Neural cell (in vitro differentiated cells): ENCODE measurements around the gene PRKCQ. TPM values are rescaled to one million over a fixed set of nuclear protein-coding genes. Genes with fewer than 3 reads are reported as not detected.

Experiments used
- H2AFZ ChIP-seq: fragments of 200-600, 300-800 bp; sonication (generic), shearing (Covaris generic); 2 replicates; pipeline ENCODE4 v1.6.0; 2014; ENCODE audit warnings: low read depth, mild to moderate bottlenecking, antibody characterized with exemption, low read length, moderate library complexity
- H3F3A ChIP-seq: fragments of 200-600 bp; shearing (Covaris generic); 2 replicates; pipeline ENCODE4 v1.6.1; 2016; ENCODE audit warnings: mild to moderate bottlenecking, moderate library complexity, mixed read lengths, antibody characterized with exemption, low read length; ENCODE audit not compliant: insufficient read depth, poor library complexity, severe bottlenecking
- H3K27ac ChIP-seq: fragments of 200-600, 300-800 bp; sonication (generic), shearing (Covaris generic); 2 replicates; pipeline ENCODE4 v1.5.1; 2014; ENCODE audit warnings: mild to moderate bottlenecking, low read length, moderate library complexity
- H3K27me3 ChIP-seq: fragments of 300-800, 200-600 bp; sonication (generic), shearing (Covaris generic); 2 replicates; pipeline ENCODE4 v1.6.0; 2014; ENCODE audit warnings: mild to moderate bottlenecking, low read depth, low read length, moderate library complexity; ENCODE audit not compliant: insufficient read depth
- H3K36me3 ChIP-seq: fragments of 300-800, 200-600 bp; sonication (generic), shearing (Covaris generic); 2 replicates; pipeline ENCODE4 v1.5.1; 2014; ENCODE audit warnings: mild to moderate bottlenecking, antibody characterized with exemption, low read length, moderate library complexity; ENCODE audit not compliant: insufficient read depth
- H3K4me2 ChIP-seq: fragments of 300-800, 200-600 bp; sonication (generic), shearing (Covaris generic); 2 replicates; pipeline ENCODE4 v1.6.0; 2014; ENCODE audit warnings: mild to moderate bottlenecking, low read length
- H3K4me3 ChIP-seq: fragments of 300-800, 200-600 bp; sonication (generic), shearing (Covaris generic); 2 replicates; pipeline ENCODE4 v1.5.1; 2014; ENCODE audit warnings: mild to moderate bottlenecking, low read length, moderate library complexity
- H3K79me2 ChIP-seq: fragments of 200-600 bp; shearing (Covaris generic); replicated peaks from 2 replicates; pipeline ENCODE4 v1.6.0; 2014; ENCODE audit warnings: mild to moderate bottlenecking, low read length, moderate library complexity; ENCODE audit not compliant: insufficient read depth
- H3K9ac ChIP-seq: fragments of 300-800, 200-600 bp; sonication (generic), shearing (Covaris generic); 2 replicates; pipeline ENCODE4 v1.6.1; 2016; ENCODE audit warnings: mild to moderate bottlenecking, low read length, mixed read lengths
- H3K9me2 ChIP-seq: fragments of 200-600 bp; shearing (Covaris generic); 2 replicates; pipeline ENCODE4 v1.6.1; 2016; ENCODE audit warnings: mild to moderate bottlenecking, low read length, mixed read lengths; ENCODE audit not compliant: insufficient read depth
- H3K9me3 ChIP-seq: fragments of 200-600, 300-800 bp; sonication (generic), shearing (Covaris generic); 2 replicates; pipeline ENCODE4 v1.6.1; 2016; ENCODE audit warnings: mild to moderate bottlenecking, mixed run types, low read length, moderate library complexity, mixed read lengths
- H4K20me1 ChIP-seq: fragments of 200-600 bp; shearing (Covaris generic); 2 replicates; pipeline ENCODE4 v1.6.1; 2016; ENCODE audit warnings: mild to moderate bottlenecking, mixed run types; ENCODE audit not compliant: insufficient read depth
- CTCF ChIP-seq: fragments of 450-650 bp; IDR thresholded peaks from 2 replicates; pipeline ENCODE4 v1.5.1; 2014; ENCODE audit warnings: antibody characterized with exemption, mild to moderate bottlenecking, moderate library complexity; ENCODE audit not compliant: poor library complexity, severe bottlenecking
- EP300 ChIP-seq: fragments of 450-650 bp; conservative IDR thresholded peaks from 2 replicates; pipeline ENCODE4 v1.6.1; 2014; ENCODE audit warnings: antibody characterized with exemption, mild to moderate bottlenecking, moderate library complexity; ENCODE audit not compliant: poor library complexity, severe bottlenecking
- EZH2 ChIP-seq: fragments of 200-600, 300-800 bp; shearing (Covaris generic), sonication (generic); IDR thresholded peaks from 2 replicates; pipeline ENCODE4 v1.6.1; 2014; ENCODE audit warnings: antibody characterized with exemption, low read length, borderline replicate concordance, mild to moderate bottlenecking; ENCODE audit not compliant: insufficient read depth, poor library complexity, severe bottlenecking
- MXI1 ChIP-seq: fragments of 450-650 bp; conservative IDR thresholded peaks from 2 replicates; pipeline ENCODE4 v1.6.1; 2014; ENCODE audit warnings: antibody characterized with exemption, mild to moderate bottlenecking; ENCODE audit not compliant: poor library complexity, severe bottlenecking
- POLR2AphosphoS5 ChIP-seq: IDR thresholded peaks from 2 replicates; pipeline ENCODE4 v1.6.1; 2012
- RAD21 ChIP-seq: fragments of 450-650 bp; conservative IDR thresholded peaks from 2 replicates; pipeline ENCODE4 v1.6.1; 2014; ENCODE audit warnings: antibody characterized with exemption, mild to moderate bottlenecking, moderate library complexity
- REST ChIP-seq: IDR thresholded peaks from 2 replicates; pipeline ENCODE4 v1.6.1; 2012; ENCODE audit warnings: borderline replicate concordance
- SMC3 ChIP-seq: fragments of 450-650 bp; conservative IDR thresholded peaks from 2 replicates; pipeline ENCODE4 v1.6.1; 2014; ENCODE audit warnings: antibody characterized with exemption, mild to moderate bottlenecking, moderate library complexity; ENCODE audit not compliant: poor library complexity
- TAF1 ChIP-seq: IDR thresholded peaks from 2 replicates; pipeline ENCODE4 v1.6.1; 2012; ENCODE audit warnings: low read depth
- polyA plus RNA-seq: library from polyadenylated mRNA; depleted of rRNA; stranded (reverse); fragments of >200 nt; gene quantifications from 2 replicates; pipeline ENCODE4 v1.2.3, GENCODE V29; 2014

Gene PRKCQ
- polyA plus RNA-seq, 1 donor from 2014 or later = 0.61 TPM

GRCh38 chr10:6410830-6411229, 169.2 kb downstream of the PRKCQ start:
- Histone ChIP-seq H3K27me3 (no peaks in the 10 kb centered on the region), H2AFZ (no peak overlapping the region), H3K36me3 (no peaks in the 10 kb centered on the region), H4K20me1 (no peaks in the 10 kb centered on the region), H3K4me2 (no peak overlapping the region), H3K27ac (no peak overlapping the region), H3K9ac (no peak overlapping the region), H3K4me3 (no peak overlapping the region), H3K9me2 (no peaks in the 10 kb centered on the region), H3F3A (no peaks in the 10 kb centered on the region), H3K9me3 (no peaks in the 10 kb centered on the region), H3K79me2 (no peaks in the 10 kb centered on the region)
- TF ChIP-seq MXI1 (no peak), EZH2 (no peak), CTCF (no peak), RAD21 (no peak), EP300 (no peak), POLR2AphosphoS5 (no peak), REST (no peak), TAF1 (no peak), SMC3 (no peak)

- H3K9me3 ChIP-seq = no peaks in the 10 kb centered on the region
- H3K27me3 ChIP-seq = no peaks in the 10 kb centered on the region
- H4K20me1 ChIP-seq = no peaks in the 10 kb centered on the region
- no peaks in the 10 kb centered on the region for H3K36me3 ChIP-seq
- H3K79me2 ChIP-seq = no peaks in the 10 kb centered on the region
- H3K9ac ChIP-seq = no peak overlapping the region
- no peak overlapping the region for H3K4me3 ChIP-seq
- no peak overlapping the region for H2AFZ ChIP-seq
- no peak overlapping the region for H3K27ac ChIP-seq
- TF ChIP-seq EP300 (no peak), SMC3 (no peak), MXI1 (no peak), RAD21 (no peak), TAF1 (no peak), POLR2AphosphoS5 (no peak), REST (no peak), EZH2 (no peak), CTCF (no peak)
- no peaks in the 10 kb centered on the region for H3F3A ChIP-seq
- H3K4me2 ChIP-seq = no peak overlapping the region
- no peaks in the 10 kb centered on the region for H3K9me2 ChIP-seq
Observed at GRCh38 chr10:6409971-6410643, 170.0 kb downstream of the PRKCQ start.
